ENCODE measurements around the gene HFE. TPM values are rescaled to one million over a fixed set of nuclear protein-coding genes. Genes with fewer than 3 reads are reported as not detected.

The HFE gene
- total and polyA plus RNA-seq, 2 of the 13 experiments (the other 11 are each of a cell fraction or from before 2014, with no cell fraction given) = 3.7 to 6.3 TPM

GRCh38 chr6:26054781-26055718, 32.2 kb upstream of the HFE start (continued):
- peak; percentile 22; the same call in 1 of the 2 replicates for TF ChIP-seq BORCS8-MEF2B (CRISPR knock-in tag; IDR thresholded peaks at IDR 0.05)
- TF ChIP-seq ZNF101 (CRISPR knock-in tag; IDR thresholded peaks at IDR 0.05; ENCODE audit: borderline replicate concordance, low read depth) = no peak
- TF ChIP-seq ATF4 (CRISPR knock-in tag; IDR thresholded peaks at IDR 0.05) = peak; percentile 82 to 90
- no peak for TF ChIP-seq ZNF776 (CRISPR knock-in tag; IDR thresholded peaks at IDR 0.05)
- TF ChIP-seq, protein P1, sequence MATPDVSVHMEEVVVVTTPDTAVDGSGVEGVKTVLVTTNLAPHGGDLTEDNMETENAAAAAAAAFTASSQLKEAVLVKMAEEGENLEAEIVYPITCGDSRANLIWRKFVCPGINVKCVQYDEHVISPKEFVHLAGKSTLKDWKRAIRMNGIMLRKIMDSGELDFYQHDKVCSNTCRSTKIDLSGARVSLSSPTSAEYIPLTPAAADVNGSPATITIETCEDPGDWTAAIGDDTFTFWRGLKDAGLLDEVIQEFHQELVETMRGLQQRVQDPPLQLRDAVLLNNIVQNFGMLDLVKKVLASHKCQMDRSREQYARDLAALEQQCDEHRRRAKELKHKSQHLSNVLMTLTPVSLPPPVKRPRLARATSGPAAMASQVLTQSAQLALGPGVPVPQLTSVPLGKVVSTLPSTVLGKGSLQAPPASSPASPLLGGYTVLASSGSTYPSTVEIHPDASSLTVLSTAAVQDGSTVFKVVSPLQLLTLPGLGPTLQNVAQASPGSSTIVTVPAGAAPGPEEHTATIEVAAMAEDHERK (CRISPR knock-in tag; IDR thresholded peaks at IDR 0.05; ENCODE audit: low read depth) = no peak; the same call in 1 of the 2 replicates
- TF ChIP-seq GRHL1 (CRISPR knock-in tag; conservative IDR thresholded peaks at IDR 0.05) = no peak
- TF ChIP-seq NR2F1 (CRISPR knock-in tag; IDR thresholded peaks at IDR 0.05) = peak in 1 of 2 experiments; percentile 16; a peak in 1 of 4 replicates
- TF ChIP-seq GTF2F1 (IDR thresholded peaks at IDR 0.05; ENCODE audit: low read length) = no peak; the same call in 1 of the 2 replicates
- TF ChIP-seq SSRP1 (CRISPR knock-in tag; IDR thresholded peaks at IDR 0.05) = peak; percentile 87; the same call in 1 of the 2 replicates
- no peak; the same call in 1 of the 2 replicates for TF ChIP-seq SALL2 (CRISPR knock-in tag; IDR thresholded peaks at IDR 0.05)
- no peak for TF ChIP-seq ARNT2 (CRISPR knock-in tag; IDR thresholded peaks at IDR 0.05; ENCODE audit: low read depth)
- TF ChIP-seq, protein P2, sequence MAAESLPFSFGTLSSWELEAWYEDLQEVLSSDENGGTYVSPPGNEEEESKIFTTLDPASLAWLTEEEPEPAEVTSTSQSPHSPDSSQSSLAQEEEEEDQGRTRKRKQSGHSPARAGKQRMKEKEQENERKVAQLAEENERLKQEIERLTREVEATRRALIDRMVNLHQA (CRISPR knock-in tag; IDR thresholded peaks at IDR 0.05) = no peak
- TF ChIP-seq, protein P3, sequence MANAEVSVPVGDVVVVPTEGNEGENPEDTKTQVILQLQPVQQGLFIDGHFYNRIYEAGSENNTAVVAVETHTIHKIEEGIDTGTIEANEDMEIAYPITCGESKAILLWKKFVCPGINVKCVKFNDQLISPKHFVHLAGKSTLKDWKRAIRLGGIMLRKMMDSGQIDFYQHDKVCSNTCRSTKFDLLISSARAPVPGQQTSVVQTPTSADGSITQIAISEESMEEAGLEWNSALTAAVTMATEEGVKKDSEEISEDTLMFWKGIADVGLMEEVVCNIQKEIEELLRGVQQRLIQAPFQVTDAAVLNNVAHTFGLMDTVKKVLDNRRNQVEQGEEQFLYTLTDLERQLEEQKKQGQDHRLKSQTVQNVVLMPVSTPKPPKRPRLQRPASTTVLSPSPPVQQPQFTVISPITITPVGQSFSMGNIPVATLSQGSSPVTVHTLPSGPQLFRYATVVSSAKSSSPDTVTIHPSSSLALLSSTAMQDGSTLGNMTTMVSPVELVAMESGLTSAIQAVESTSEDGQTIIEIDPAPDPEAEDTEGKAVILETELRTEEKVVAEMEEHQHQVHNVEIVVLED (CRISPR knock-in tag; IDR thresholded peaks at IDR 0.05; ENCODE audit: borderline replicate concordance) = no peak
- TF ChIP-seq WIZ (CRISPR knock-in tag; IDR thresholded peaks at IDR 0.05) = no peak
- no peak for TF ChIP-seq SP5 (CRISPR knock-in tag; IDR thresholded peaks at IDR 0.05; ENCODE audit: borderline replicate concordance, low read depth)
- no peak for TF ChIP-seq MBNL3 (CRISPR knock-in tag; conservative IDR thresholded peaks at IDR 0.05)
